Hindlimb muscle (tissue), 1 donor: ENCODE measurements around the gene TSPAN32. TPM values are rescaled to one million over a fixed set of nuclear protein-coding genes. Genes with fewer than 3 reads are reported as not detected.
"Not testable (repeated sequence)": the region's sequence is repeated elsewhere in the genome, so short reads cannot be mapped to it uniquely, and the experiment has no call there.

Experiments
- DNase-seq: peaks from one replicate; pipeline ENCODE4 v3.0.0-alpha.2; 2013
- polyA plus RNA-seq: library from polyadenylated mRNA; unstranded; fragments of 120-200 nt; gene quantifications from one replicate; pipeline ENCODE4 v1.2.1, GENCODE V29; 2013; ENCODE audit not compliant: insufficient read length

TSPAN32 gene
- polyA plus RNA-seq, 1 donor, result 5.3 TPM

DNA sequence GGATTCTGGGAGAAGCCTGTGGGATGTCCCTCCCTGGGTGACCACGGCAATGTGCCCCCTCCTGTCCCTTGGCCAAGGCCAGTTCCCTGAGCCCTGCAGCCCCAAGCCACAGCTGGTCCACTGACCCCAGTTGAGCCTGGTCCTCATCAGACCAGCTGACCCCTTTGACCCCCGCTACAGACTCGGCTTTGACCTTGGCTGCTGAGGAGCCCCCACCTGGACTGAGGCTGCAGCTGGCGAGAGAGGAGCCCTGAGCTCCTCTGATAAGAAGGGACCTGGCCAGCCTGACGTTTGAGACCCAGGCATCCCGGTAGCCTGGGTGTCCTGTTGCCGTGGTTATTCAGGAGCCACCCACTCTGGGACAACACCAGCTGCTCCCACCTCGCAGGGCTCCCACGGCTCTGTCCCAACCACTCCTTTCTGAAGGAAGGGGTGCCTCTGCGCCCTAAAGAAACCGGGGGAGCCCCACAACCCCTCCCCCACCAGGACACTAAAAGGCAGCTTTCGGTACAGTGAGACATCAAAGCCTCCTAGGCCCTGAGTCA is 34.4 kb upstream of the TSPAN32 start:
- no peak for DNase-seq

DNA sequence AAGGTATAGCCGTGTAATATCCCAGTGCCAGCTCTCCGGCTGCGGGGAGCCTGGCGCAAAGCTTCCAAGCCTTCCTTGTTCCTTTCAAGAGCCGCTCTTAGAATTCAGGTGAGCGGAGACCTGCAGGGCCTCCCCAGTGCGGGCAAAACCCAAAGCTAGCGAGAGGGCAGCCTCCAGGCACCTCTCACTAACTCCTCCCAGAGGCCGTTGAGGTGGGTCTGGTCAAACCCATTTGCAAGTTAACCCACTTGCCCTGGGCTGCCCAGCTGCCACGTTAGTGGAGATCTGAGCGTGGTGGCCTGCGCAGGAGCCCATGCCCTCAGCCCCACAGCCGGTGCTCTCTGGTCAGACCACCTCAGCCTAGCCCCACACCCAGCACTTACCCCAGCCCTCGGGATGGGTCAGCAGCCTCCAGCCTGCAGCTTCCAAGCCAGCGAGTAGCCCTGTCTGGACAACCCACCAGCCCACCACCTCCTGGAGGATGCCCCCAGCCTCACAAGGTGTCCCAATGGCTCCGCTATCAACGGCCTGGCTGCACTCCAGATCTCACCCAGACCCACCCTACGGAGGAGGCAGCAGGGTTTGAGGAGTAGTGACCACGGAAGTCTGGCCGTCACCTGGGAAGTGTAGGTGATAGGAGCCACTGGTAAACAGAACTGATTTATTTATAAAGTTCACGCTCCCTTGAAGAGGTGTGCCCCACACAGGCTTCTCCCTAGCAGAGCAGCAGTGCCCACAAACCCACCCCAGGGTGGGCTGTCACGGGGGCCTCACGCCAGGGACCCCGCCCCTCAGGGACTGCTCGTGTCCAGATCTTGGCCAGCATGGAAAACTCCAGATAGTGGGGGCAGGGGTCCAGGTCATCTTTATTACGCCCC is 33.7 kb upstream of the TSPAN32 start:
- no peak for DNase-seq

DNA sequence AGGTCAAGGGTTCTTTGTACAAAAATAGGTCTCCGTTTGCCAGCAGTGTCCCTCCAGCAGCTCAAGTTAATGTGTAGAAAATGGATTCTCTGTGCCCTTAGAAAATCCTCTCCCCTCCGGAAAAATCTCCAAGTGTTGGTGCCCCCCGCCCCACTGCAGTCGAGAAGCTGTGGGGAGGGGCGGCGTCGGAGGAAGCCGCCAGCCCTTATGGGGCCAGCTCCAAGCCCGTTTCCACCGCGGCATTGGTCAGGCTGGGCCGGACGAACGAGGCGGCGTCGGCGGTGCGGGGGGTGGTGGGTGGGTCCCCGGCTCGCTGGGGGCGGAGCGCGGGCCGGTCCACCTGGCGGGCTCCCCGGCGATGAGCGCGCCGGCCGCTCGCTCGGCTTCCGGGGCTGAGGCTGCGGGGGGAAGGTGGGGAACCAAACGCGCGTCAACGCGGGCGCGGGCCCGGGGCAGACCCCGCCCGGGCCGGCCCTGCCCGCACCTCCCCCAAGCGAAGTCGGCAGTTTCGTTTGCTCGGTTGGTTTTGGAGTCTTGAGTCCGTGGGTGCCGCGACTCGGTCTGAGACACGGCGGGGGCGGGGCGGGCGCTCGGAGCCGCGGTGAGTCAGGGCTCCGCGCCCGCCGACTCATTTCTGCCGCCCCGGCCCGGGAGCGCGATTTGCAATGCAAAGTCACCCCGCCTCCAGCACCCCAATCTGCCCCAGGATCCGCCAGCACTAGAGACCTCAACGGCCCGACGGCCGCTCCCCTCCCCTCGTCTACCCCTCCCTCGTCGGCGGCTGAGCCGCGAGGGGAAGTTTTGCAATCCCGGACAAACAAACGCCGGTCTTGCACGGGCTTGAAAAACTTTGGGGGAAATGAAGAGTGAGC is 32.8 kb upstream of the TSPAN32 start:
- peak; percentile 31 for DNase-seq

DNA sequence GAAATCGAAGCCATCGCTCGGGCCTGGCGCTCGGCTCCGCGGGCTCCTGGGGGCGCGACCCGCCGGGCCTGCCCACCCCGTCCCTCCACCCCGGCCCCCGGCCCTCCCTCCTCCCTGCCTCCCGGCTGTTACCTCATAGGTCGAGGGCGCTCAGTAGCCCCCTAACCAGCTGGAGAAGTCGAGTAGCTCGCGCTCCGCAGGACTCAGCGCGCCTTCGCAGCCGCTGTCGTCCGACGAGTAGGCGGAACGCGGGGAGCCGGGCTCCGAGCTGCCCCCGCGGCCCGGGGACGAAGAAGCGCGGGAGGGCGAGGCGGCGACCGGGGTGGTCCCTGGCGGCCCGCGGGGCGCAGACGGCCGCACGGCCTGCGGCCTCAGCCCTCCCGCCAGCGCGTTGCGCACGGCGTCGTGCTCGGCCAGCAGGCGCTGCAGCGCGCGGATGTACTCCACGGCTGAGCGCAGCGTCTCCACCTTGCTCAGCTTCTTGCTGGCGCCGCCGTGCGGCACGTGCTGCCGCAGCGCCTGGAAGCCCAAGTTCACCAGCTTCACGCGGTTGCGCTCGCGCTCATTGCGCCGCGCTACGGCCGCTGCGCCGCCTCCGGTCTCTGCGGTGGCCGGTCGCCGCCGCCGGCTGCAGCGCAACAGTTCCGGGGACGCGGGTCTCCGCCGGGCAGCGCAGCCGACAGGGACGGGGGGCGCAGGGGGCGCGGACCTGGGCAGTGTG is 32.1 kb upstream of the TSPAN32 start:
- DNase-seq, result peak; percentile 80

DNA sequence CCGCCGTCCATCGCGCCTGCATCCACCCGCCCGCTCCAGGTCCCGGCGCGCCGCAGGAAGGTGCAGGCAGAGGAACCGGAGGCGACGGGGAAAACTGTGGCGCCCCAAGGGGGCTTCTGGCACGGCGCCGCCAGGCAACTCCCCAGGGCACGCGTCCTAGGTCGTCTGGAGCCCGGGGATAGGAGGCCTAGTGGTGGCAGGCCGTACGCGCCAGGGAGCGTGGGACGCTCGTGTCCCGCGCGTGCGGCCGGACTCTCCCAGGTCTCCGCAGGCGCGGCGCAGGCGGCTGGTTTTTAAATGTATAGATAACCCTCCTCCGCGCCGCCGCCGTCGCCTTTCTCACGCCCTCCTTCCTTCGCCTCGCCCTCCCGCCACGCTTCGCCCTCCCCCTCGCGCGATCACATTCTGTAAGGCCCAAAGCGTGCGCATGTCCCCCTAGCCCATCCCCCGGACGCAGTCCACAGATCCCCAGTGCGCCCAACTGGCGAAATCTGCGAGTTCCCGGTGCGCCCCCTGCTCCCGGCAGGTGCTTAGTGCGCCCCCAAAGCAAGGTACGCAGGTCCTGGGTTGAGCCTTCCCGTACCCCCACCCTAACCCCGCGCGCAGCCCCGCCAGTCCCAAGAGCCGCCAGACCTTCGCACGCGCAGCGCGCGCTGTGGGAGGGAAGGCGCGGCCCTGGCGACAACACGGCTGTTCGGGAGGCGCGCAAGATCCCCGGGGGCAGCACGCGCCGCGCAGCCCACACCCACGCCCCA is 31.3 kb upstream of the TSPAN32 start, which contains the start of gene ASCL2:
ASCL2 (minus strand) TSS at position 267 of the 755 bp plus-strand sequence; CDS start at position 11, 256 bp downstream.
- DNase-seq, result no peak

DNA sequence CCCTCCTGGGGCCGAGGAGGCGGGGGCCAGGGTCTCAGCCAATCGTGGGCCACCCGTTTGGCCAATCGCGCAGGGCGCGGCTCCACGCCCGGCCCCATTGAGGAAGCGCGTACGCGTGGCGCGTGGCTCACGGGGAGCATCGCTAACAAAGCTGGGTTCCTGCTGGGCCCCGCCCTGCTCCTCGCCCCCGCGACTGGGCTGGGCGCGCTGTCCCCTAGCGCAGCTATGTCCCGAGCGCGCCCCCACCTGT is 30.8 kb upstream of the TSPAN32 start:
- DNase-seq, result peak; percentile 12

DNA sequence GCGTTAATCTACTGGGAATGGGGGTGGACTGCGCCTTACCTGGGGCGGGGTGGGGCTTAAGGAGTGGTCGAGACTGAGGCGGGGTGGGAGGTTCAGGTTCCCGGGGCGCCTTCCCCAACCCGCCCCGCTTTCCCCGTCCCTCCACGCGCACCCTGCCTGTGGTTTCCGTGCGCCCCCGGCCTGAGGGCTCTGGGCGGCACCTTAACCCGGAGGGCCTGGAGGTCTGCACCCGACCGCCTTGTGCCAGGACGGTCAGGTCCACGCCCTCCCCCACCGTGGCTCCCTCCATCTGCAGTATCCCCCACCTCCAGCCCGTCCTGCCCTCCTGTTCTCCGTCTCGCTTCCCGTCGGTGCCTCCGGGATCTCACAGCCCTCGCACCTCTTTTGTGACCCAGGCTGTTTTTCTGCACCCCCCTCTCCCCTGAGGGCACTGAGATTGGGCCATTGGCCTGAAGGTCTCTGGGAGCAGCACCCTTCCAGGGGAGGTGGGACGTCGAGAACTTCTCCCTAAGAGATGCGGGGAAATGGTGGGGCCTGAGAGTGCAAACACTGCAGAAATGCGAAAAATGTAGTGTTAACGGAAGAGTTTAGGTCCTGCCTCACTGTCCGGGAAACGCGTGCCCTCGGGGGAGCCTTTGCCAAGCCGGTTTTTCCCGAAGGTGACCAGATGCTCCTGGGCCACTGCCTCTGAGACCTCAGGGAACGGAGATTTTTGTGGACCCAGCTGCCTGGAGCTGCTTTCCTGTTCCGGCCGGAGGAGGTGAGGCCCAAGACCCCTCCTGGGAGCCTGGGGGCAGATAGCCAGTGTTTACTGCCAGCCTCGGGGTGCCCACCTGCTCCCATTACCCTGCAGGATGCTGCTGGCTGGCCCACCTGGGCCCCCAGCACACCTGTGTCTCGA is 30.2 kb upstream of the TSPAN32 start:
- no peak for DNase-seq

DNA sequence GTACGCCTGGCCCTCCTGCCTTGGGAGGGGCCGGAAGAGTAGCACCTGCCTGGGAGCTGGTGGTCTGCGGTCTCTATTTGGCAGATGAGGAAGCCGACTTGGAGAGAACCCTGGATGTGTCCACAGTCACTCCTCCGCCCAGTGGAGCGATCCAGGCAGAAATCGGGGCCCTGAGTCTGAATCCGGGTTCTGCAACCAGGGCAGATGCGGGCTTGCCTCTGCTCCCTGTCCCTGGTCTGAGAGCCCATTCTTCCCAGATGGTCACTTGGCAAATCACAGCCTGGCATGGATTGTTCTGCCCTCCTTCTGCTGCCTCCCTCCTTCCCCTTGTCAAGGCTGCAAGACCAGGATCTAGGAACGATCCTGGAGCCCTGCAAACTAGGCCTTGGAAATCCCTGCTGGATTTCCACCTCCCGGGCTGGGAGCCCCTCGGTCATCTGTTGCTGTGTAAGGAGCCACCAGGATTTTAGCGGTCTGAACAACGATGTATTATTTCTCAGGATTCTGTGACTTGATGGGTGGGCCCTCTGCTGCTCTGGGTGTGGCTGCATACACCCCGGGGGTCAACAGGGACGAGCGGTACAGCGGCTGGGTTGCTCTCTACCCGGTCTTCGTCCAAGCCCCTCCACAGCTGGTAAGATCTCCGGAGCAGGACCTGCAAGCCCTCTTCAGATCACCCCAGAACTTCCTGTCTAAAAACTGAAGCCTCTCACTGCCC is 29.4 kb upstream of the TSPAN32 start:
- DNase-seq, result no peak

DNA sequence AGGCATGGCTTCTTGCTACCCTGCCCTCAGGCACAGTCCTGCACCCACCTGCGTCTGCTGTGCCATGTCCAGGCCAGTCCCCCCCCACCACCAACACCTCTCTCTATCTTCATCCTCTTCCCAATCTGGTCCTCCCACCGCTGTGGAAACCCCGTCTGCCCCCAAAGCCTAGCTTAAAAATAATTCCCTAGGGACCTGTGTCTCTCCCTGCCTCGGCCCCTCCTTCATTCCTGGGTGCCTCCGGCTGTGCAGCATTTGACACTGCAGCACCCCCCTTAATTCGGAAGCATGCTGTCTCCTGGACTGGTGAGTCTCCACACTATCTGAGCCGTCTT is 28.9 kb upstream of the TSPAN32 start:
- no peak for DNase-seq

DNA sequence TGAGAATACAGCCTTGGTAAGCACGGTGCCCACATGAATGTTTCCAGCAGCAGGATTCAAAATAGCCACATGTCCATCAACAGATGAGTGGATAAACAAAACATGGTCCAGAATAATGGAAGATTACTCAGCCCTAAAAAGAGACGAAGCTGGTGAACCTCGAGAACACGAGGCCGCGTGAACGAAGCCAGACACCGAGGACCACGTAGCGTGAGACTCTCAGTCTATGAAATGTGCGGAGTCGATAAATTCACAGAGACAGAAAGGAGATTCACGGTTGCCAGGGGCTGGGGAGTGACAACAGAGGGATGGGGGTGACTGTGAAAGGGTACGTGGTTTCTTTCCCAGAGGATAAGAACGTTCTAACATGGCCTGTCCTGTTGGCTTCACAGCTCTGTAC is 28.5 kb upstream of the TSPAN32 start:
- DNase-seq, result no peak

DNA sequence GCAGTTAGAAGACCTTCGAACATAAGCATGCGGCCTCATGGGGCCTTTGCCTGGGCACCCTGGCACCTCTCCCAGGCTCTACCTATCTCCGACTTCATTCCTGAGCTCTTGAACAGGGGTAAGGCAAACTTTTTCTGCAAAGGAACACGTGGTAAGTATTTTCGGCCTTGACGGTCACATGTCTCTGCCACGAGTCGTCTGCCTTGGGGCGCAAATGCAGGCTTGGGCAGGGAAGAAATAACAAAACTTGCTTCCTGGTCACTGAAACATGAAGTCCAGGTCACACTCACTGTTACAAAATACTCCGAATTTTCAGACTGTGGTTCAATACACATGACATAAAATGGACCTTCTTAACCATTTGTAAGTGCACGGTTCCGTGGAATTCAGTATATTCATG is 28.0 kb upstream of the TSPAN32 start:
- DNase-seq, result no peak

DNA sequence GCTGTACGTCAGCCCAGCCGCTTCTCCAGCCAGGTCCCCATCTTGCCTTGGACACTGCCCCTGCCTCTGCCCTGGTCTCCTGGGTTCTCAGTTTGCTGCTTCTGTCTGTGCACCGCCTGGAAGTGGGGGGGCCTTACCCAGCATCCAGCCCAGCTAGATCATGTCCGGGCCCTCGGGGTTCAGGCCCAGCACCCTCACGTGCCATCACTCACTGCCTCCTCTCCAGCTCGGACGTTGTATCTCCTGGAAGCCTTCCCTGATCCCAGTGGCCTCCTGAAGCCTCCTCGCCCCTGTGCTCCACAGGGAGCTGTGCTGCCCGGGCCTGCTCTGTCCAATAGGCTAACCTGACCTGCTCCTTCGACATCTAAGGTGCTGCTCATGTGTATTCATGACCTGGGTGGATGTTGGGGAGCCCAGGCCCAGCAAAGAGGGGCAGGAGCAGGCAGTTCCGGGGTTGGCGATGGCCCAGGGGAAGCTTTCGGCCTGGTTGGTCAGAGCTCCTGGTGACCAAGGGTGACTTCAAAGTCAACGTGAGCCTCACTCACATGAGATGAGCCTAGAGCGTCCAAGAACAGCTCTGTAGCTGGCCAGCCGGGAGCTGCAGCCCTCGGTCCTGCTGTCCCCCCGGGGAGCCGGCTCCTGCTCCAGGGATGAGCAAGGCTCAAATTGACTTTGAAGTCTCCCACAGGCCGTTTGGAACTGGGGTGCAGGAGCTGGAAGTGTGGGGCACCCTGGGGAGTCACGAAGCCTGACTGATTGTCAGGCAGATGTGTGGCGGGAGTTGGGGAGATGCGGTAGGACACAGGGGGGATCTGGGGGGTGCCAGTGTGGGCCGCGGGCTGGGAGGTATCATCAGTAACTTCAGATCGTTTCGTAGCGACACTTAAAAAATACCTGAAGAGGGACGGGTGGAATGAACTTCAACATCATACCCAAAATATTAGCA is 26.2 kb upstream of the TSPAN32 start:
- no peak for DNase-seq

DNA sequence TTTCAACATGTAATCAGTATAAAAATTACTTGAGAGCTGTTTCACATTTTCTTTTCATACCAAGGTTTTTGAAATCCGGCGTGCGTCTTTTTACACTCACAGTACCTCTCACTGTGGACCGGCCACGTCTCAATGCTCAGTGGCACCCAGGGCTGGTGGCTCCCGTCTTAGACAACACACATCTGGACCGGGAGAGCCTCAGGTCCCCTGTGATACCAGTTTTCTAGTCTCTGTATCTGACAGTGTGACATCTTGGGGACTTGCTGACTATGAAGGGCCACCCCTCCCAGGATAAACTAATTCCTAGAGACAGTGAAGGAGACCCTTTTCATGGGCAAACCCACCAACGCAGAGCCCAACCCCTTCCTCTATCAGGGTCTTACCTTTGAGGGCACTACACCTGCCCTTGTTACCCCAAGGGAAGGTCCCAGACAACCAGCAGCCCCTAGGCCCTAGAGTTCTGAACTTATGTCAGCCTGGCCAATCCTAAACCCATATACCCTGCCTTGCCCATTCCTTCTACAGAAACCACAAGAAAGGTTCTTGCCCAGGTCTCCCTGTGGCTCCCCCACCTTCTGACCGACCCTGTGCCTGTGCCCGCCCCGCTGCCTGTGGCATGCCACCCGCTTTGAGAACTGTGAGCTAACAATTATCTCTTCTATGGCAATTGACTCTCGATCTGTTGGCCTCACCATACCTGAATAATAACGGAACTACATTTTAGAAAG is 25.4 kb upstream of the TSPAN32 start:
- DNase-seq, result no peak

DNA sequence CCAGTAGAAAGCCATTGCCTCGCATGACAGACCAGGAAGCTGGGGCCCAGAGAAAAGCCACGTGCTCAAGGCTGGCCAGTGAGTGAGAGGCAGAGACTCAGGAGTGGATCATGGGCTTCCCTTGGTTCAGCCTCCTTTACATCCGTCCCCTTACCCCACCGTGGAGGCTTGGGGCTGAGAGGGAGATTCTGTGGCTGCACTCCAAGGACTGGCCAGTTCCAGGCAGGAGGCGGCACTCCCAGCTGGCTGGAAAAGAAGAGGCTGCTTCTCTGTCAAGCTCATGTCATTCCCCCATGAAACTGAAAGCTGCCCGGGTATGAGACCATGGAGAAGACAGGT is 24.8 kb upstream of the TSPAN32 start:
- DNase-seq, result no peak

DNA sequence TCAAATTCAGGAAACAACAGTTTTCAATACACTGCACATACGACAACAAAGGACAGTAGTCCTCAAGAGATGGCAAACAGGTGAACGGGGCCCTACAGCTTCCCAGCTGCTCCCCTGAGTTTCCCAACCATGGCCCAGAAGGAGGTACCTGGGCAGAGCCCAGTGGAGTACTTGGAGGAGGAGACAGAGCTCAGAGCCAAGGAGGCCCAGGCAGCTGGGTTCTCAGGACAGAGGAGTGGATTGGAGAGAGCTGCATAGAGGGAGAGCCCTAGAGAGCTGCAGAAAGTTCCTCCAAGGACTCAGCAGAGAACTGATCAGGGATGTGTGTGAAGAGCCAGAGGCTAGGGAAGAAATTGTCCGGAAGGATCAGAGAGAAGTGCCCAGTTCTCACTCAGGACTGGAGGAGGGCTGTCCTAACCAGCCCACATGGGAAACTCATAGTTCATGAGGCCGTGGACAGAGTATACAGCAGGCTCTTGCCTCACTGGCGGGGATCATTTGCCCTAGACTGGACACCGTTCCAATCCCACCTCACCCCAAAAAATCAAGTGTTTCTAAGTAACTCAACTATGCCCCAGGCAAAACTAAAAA is 23.8 kb upstream of the TSPAN32 start:
- no peak for DNase-seq

DNA sequence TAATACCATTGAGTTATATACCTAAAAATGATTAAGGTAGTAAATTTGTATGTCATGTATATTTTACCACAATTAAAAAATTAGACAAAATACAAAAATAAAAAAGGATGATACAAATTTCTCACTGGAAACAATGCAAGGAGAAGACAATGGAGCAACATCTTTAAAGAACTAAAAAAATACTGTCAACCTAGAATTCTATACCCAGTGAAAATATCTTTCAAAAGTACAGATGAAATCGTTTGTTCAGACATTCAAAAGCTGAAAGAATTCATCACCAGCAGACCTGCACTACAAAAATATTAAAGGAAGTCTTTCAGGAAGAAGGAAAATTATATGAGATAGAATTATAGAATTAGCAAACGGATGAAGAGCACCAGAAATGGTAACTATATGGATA is 21.6 kb upstream of the TSPAN32 start:
- DNase-seq, result no peak

DNA sequence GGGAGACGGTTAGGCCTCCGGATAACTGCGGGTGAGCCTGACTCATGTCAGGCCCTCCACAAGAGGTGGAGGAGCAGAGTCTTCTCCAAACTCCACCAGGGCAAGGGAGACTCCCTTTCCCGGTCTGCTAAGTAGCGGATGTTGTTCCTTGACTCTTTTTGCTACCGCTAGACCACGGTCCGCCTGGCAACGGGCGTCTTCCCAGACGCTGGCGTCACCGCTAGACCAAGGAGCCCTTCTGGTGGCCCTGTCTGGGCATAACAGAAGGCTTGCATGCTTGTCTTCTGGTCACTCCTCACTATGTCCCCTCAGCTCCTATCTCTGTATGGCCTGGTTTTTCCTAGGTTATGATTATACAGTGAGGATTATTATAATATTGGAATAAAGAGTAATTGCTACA is 15.5 kb upstream of the TSPAN32 start:
- not testable (repeated sequence) for DNase-seq

DNA sequence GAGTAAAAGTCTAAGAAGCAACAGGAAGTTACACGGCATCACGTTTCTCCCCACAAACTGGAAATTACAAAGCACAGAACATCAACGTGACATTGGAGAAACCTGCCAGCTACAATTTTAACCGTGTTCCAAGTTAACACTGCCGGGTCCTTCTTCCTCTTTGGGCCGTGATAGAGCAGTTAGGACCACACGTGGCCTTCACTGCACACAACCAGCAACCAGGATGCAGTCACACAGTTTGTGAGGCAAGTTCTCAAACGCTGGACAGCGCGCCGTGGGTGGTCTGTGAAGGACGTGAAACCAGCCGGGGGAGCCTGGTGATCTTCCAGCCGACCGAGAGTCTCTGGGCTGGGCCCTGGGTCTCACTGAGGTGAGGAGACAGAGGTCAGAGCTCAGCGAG is 14.7 kb upstream of the TSPAN32 start:
- no peak for DNase-seq
